Measurements from ENCODE around the gene SLC9A7. TPM values are rescaled to one million over a fixed set of nuclear protein-coding genes. Genes with fewer than 3 reads are reported as not detected.

SLC9A7 gene
- total and polyA plus RNA-seq, 2 of the 13 experiments (the other 11 are each of a cell fraction or from before 2014, with no cell fraction given): 5.8 to 7.2 TPM

DNA sequence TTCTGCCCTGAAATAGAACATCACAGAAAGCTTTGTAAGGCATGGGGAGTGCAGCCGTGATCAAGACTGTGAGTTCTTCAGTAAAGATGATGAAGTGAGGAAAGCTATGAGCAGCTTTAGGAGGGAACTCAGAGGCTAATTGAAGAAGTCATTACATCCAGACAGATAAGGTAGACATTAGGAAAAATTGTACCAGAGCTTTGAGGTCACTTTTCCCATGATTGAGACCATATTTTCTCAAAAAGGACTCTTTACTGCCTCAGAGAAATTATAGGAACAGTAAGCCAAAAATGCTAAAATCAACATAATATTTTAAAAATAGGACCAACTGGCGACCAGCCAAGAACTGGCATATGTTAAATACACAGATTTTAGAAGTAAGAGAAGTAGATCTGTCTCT, 174.2 kb downstream of the SLC9A7 start (continued):
- TF ChIP-seq ARID4A (CRISPR knock-in tag; IDR thresholded peaks at IDR 0.05; ENCODE audit: borderline replicate concordance): no peak
- no peak for TF ChIP-seq MED13 (CRISPR knock-in tag; IDR thresholded peaks at IDR 0.05)
- TF ChIP-seq ZNF543 (CRISPR knock-in tag; IDR thresholded peaks at IDR 0.05): no peak
- TF ChIP-seq, protein P1, sequence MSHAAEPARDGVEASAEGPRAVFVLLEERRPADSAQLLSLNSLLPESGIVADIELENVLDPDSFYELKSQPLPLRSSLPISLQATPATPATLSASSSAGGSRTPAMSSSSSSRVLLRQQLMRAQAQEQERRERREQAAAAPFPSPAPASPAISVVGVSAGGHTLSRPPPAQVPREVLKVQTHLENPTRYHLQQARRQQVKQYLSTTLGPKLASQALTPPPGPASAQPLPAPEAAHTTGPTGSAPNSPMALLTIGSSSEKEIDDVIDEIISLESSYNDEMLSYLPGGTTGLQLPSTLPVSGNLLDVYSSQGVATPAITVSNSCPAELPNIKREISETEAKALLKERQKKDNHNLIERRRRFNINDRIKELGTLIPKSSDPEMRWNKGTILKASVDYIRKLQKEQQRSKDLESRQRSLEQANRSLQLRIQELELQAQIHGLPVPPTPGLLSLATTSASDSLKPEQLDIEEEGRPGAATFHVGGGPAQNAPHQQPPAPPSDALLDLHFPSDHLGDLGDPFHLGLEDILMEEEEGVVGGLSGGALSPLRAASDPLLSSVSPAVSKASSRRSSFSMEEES (CRISPR knock-in tag; IDR thresholded peaks at IDR 0.05): no peak
- no peak for TF ChIP-seq KLF16 (CRISPR knock-in tag; IDR thresholded peaks at IDR 0.05)
- TF ChIP-seq MEIS2 (CRISPR knock-in tag; IDR thresholded peaks at IDR 0.05): no peak
- no peak for TF ChIP-seq NFATC3 (CRISPR knock-in tag; IDR thresholded peaks at IDR 0.05)
- TF ChIP-seq ZNF557 (CRISPR knock-in tag; IDR thresholded peaks at IDR 0.05): no peak
- no peak for TF ChIP-seq ZSCAN30 (CRISPR knock-in tag; IDR thresholded peaks at IDR 0.05)
- TF ChIP-seq ZBTB8A (CRISPR knock-in tag; IDR thresholded peaks at IDR 0.05; ENCODE audit: borderline replicate concordance, low read depth): no peak
- no peak for TF ChIP-seq NR0B2 (CRISPR knock-in tag; IDR thresholded peaks at IDR 0.05)

All from HepG2 (cell line).